ENCODE measurements around the gene TTC28. TPM values are rescaled to one million over a fixed set of nuclear protein-coding genes. Genes with fewer than 3 reads are reported as not detected.

TTC28 gene
- total RNA-seq, 1 donor from 2014 or later: 13.5 TPM

DNA sequence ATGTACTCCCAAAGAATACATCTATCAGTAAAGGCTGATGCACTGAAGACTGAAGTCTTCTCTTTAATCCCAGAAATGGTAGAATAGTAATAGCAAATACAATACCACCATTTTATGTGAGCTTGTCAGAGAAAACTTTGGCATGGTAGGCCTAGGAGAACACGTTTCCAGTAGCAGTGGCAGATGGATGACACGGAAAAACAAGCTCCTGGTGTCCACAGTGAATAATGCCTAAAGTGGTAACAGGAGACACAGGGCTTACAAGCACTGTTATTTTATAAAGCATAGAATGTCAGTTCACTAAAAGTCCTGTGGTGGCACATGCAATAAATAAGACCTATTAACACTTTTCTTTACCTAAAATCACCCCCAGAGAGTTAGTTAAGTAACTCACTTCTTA, 277.6 kb downstream of the TTC28 start:
- Histone ChIP-seq H3K36me3 (ENCODE audit: control insufficient read depth, insufficient read depth, low read length) (no peaks in the 10 kb centered on the region), H3K4me3 (ENCODE audit: low read depth, low read length) (no peak overlapping the region), H3K27me3 (ENCODE audit: control insufficient read depth, insufficient read depth, low read length) (no peaks in the 10 kb centered on the region)
- TF ChIP-seq, protein P1, sequence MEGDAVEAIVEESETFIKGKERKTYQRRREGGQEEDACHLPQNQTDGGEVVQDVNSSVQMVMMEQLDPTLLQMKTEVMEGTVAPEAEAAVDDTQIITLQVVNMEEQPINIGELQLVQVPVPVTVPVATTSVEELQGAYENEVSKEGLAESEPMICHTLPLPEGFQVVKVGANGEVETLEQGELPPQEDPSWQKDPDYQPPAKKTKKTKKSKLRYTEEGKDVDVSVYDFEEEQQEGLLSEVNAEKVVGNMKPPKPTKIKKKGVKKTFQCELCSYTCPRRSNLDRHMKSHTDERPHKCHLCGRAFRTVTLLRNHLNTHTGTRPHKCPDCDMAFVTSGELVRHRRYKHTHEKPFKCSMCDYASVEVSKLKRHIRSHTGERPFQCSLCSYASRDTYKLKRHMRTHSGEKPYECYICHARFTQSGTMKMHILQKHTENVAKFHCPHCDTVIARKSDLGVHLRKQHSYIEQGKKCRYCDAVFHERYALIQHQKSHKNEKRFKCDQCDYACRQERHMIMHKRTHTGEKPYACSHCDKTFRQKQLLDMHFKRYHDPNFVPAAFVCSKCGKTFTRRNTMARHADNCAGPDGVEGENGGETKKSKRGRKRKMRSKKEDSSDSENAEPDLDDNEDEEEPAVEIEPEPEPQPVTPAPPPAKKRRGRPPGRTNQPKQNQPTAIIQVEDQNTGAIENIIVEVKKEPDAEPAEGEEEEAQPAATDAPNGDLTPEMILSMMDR (IDR thresholded peaks at IDR 0.05; ENCODE audit: insufficient read depth, low read length, poor library complexity, severe bottlenecking): no peak
- DNase-seq (ENCODE audit: low read depth): no peak

DNA sequence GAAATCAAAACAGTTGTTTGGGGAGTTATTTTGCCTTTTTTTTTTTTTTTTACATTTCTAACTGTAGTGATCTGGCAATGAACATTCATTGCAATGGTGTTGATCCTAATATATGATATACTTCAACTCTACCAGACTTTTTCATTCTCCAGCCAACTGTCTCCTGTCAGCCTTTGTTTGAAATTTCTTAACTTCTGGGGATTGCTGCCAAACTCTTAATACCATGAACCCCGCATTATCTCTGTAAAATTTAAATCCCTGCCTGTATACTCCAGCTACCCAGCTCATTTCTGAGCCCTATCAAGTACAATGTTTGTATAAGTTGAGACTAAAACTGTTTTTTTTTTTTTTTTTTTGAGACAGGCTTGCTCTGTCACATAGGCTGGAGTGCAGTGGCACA, 280.7 kb downstream of the TTC28 start:
- TF ChIP-seq, protein P1 (IDR thresholded peaks at IDR 0.05; ENCODE audit: insufficient read depth, low read length, poor library complexity, severe bottlenecking): no peak
- H3K27me3 ChIP-seq (ENCODE audit: control insufficient read depth, insufficient read depth, low read length): no peaks in the 10 kb centered on the region
- no peaks in the 10 kb centered on the region for H3K36me3 ChIP-seq (ENCODE audit: control insufficient read depth, insufficient read depth, low read length)
- no peak for DNase-seq (ENCODE audit: low read depth)
- no peak overlapping the region for H3K4me3 ChIP-seq (ENCODE audit: low read depth, low read length)

DNA sequence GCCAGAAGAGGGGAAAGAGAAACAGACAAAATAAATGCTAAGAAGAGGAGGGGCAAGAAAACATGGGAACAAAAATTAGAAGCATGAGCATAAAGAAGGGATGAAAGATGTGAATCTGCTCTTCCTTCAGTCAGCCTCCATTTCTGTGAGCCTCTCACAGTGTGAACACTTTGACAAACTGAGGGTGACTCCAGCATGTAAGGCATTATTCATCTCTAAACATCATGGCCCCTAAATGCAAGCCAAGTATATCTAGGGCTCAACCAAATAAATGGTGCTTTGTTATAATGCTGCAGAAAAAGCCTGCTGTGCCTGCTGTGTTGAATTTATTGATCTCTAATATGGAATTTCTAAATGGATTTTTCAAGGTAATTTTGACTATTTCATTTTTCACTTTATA, 281.3 kb downstream of the TTC28 start:
- H3K27me3 ChIP-seq (ENCODE audit: control insufficient read depth, insufficient read depth, low read length): no peaks in the 10 kb centered on the region
- no peak overlapping the region for H3K4me3 ChIP-seq (ENCODE audit: low read depth, low read length)
- TF ChIP-seq, protein P1 (IDR thresholded peaks at IDR 0.05; ENCODE audit: insufficient read depth, low read length, poor library complexity, severe bottlenecking): no peak
- H3K36me3 ChIP-seq (ENCODE audit: control insufficient read depth, insufficient read depth, low read length): no peaks in the 10 kb centered on the region
- no peak for DNase-seq (ENCODE audit: low read depth)

DNA sequence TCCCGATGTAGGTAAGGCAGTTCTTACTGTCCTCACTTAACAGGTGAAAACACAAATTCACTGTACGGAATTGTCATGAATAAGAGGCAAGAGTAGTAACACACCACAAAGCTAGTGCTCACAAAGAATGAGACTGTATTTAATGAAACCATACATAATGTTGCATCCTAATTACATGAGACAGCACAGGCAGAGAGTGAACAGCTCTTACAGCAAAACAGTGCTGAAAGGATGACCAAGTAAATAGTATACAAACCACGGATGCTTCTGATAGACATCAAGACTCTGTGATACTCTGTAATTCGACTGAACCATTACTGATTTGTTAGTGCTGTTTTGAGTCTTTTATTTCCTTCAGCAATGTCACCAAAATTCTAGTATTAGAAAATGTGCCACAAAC, 282.3 kb downstream of the TTC28 start:
- TF ChIP-seq, protein P1 (IDR thresholded peaks at IDR 0.05; ENCODE audit: insufficient read depth, low read length, poor library complexity, severe bottlenecking): no peak
- Histone ChIP-seq H3K27me3 (ENCODE audit: control insufficient read depth, insufficient read depth, low read length) (no peaks in the 10 kb centered on the region), H3K36me3 (ENCODE audit: control insufficient read depth, insufficient read depth, low read length) (no peaks in the 10 kb centered on the region), H3K4me3 (ENCODE audit: low read depth, low read length) (no peak overlapping the region)
- no peak for DNase-seq (ENCODE audit: low read depth)

DNA sequence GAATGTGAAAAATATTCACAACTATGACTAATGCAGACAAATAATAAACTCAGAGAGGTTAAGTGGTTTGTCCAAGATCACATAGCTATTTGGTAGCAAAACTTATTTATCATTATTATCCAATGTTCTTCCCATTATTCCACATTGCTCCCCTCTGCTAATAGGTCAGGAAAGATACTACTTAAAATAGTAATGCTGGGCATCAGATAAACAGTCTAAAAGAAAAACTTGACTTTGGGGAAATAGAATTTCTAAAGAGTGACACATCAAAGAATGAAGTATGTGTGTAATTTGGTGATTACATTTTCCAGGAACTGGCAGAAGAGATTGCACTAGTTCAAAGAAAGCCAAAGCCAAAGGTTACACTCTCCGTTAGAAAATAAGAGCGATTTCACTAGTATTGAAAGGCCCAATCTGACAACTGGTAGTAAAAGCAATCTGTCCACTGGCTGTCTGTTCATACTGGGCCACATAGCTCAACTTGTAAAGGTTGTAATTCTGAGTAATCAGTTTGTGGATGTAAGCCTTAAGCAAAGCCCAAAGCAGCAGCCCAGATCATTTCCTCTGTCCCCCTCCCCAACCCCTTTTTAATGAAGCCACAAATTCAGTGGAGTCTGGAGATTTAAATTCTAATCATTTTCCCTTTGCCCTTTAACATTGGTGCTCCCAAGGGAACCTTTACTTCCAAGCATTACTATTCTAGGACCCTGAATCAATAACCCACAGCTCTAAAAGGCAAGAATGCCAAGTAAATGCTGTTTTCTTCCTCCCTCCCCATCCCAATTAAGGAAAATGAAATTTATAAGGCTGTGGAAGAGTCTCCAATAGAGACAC, 283.5 kb downstream of the TTC28 start:
- DNase-seq (ENCODE audit: low read depth): no peak
- TF ChIP-seq, protein P1 (IDR thresholded peaks at IDR 0.05; ENCODE audit: insufficient read depth, low read length, poor library complexity, severe bottlenecking): no peak

DNA sequence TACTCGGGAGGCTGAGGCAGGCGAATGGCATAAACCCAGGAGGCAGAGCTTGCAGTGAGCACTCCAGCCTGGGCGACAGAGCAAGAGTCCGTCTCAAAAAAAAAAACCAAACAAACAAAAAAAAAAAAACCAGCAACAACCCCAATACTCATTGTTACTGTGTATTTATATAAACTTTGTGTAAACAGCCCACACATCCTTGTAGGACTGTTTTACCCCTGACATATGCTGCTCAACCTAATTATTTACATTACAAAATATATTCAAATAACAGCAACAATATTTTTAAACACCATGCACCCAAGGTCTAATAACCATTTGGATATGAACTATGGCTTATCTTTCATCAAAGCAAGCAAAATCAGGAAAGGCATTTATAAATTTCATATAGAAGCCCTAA, 284.1 kb downstream of the TTC28 start:
- H3K4me3 ChIP-seq (ENCODE audit: low read depth, low read length): no peak overlapping the region
- H3K27me3 ChIP-seq (ENCODE audit: control insufficient read depth, insufficient read depth, low read length): no peaks in the 10 kb centered on the region
- TF ChIP-seq, protein P1 (IDR thresholded peaks at IDR 0.05; ENCODE audit: insufficient read depth, low read length, poor library complexity, severe bottlenecking): no peak
- no peaks in the 10 kb centered on the region for H3K36me3 ChIP-seq (ENCODE audit: control insufficient read depth, insufficient read depth, low read length)
- DNase-seq (ENCODE audit: low read depth): no peak

More for the DNA sequence above, 283.5 kb downstream of the TTC28 start:
- H3K36me3 ChIP-seq (ENCODE audit: control insufficient read depth, insufficient read depth, low read length): no peaks in the 10 kb centered on the region
- H3K4me3 ChIP-seq (ENCODE audit: low read depth, low read length): no peak overlapping the region
- H3K27me3 ChIP-seq (ENCODE audit: control insufficient read depth, insufficient read depth, low read length): no peaks in the 10 kb centered on the region
